Right lobe of liver (tissue), 4 donors: ENCODE results near the gene ERVMER34-1.

Experiments
- CTCF ChIP-seq, 4 donors: fragments of 200-600 bp in 3 of 4; fragments of 450-650 bp in 1 of 4; IDR thresholded peaks; one replicate each; pipeline versions ENCODE4 v1.5.1 to v1.8.0; 2016 to 2022; ENCODE audit warnings: antibody characterized with exemption in 4 of 4, mild to moderate bottlenecking in 2 of 4
- POLR2A ChIP-seq: fragments of 450-650 bp; IDR thresholded peaks from one replicate; pipeline ENCODE4 v1.6.1; 2017; ENCODE audit warnings: antibody characterized with exemption, mild to moderate bottlenecking
- donor health status: DM: no; HTN: no; CAD: no.
- donor health status: DM: no; HTN: no; CAD: no.
- donor health status: DM: no; HTN: yes; CAD: no.

DNA sequence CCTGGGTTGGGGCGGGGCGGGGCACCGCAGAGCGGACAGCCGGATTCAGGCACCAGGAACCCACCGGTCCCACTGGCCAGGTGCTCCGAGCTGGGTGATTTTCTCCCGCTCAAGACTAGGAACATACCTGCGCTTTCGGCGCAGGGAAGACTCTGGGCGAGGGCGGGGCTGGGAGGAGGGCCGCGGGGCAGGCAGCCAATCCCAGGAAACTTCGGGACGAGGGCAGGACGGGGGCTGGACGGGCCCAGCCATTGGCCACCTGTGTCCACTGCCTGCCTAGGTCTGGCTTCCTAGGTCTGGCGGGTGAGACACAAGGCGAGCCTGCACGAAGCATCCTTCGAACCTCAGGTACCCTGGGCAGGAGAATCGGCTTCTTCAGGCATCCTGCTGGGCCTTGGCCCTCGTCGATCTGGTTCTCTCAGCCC is 274 bp upstream of the ERVMER34-1 start:
- no peak for TF ChIP-seq CTCF (IDR thresholded peaks at IDR 0.05)
- no peak for TF ChIP-seq POLR2A
